K562 (cell line): ENCODE results near the gene ZNF26.
"Not testable (repeated sequence)": the region's sequence is repeated elsewhere in the genome, so short reads cannot be mapped to it uniquely, and the experiment has no call there.

Experiments
- NFRKB ChIP-seq: fragments of 450-650 bp; IDR thresholded peaks from 2 replicates; pipeline ENCODE4 v1.6.1; 2016; ENCODE audit warnings: low read depth
- SAP30 ChIP-seq: fragments of 200-600 bp; sonication (generic); IDR thresholded peaks from 2 replicates; pipeline ENCODE4 v1.6.1; 2012; ENCODE audit warnings: borderline replicate concordance, low read depth, mild to moderate bottlenecking, moderate library complexity, low read length, control low read depth, inconsistent platforms; ENCODE audit not compliant: insufficient read depth, poor library complexity, severe bottlenecking

GRCh38 chr12:132976870-132977269 is 9.3 kb upstream of the ZNF26 start:
- not testable (repeated sequence) for TF ChIP-seq NFRKB, SAP30
